HCT116 (cell line): ENCODE measurements around the gene CDK5RAP1. TPM values are rescaled to one million over a fixed set of nuclear protein-coding genes. Genes with fewer than 3 reads are reported as not detected.
"Not testable (repeated sequence)": the region's sequence is repeated elsewhere in the genome, so short reads cannot be mapped to it uniquely, and the experiment has no call there.

Experiments
- ATAC-seq: fragments of 200-7000 bp; cut with Tn5 transposase; 2 replicates; pipeline ENCODE4 v1.9.1; 2020; ENCODE audit warnings: mild to moderate bottlenecking, moderate library complexity
- BruUV-seq: library from RNA; stranded (reverse); fragments of 400-500 nt; replicated peaks from 2 replicates; lab custom pipeline; 2021; lab: Mats Ljungman, UMichigan
- CTCF ChIA-PET: fragments of 300-600 bp; sonication (Branson Sonifier 250); formaldehyde crosslinking; loops from one replicate; lab custom pipeline; 2021; ENCODE audit warnings: antibody characterized with exemption; lab: Charles Lee
- POLR2A ChIA-PET: fragments of 300-600, 350-600 bp; sonication (Branson Sonifier 250); formaldehyde crosslinking; loops from one replicate; lab custom pipeline; 2021; ENCODE audit warnings: antibody characterized with exemption; lab: Charles Lee
- RAD21 ChIA-PET, 2 experiments: fragments of 300-600 bp; sonication (Branson Sonifier 250); formaldehyde crosslinking; loops; one replicate each; lab custom pipeline; 2023; ENCODE audit warnings: low total read pairs in 2 of 2; ENCODE audit not compliant: uncharacterized antibody in 2 of 2, unreplicated experiment in 2 of 2, low non-redundant PET in 1 of 2; lab: Charles Lee
- DNase-seq: peaks from one replicate; pipeline ENCODE4 v3.0.0-alpha.2; 2010; ENCODE audit warnings: low read depth, low spot score
- H2AFZ ChIP-seq: fragments of 200-600 bp; shearing (Covaris generic), sonication (generic); 2 replicates; pipeline ENCODE4 v1.6.1; 2017; ENCODE audit warnings: low read depth, mixed run types, mixed read lengths, antibody characterized with exemption, low read length; ENCODE audit not compliant: poor library complexity, severe bottlenecking
- H3K27ac ChIP-seq: 2 replicates; pipeline ENCODE4 v1.5.1; 2012; ENCODE audit warnings: low read depth, low read length
- H3K27me3 ChIP-seq: fragments of 200-600 bp; sonication (generic); 2 replicates; pipeline ENCODE4 v1.6.1; 2016; ENCODE audit warnings: mixed run types, low read length, mixed read lengths; ENCODE audit not compliant: insufficient read depth
- H3K36me3 ChIP-seq, 2 experiments: fragments of 200-500 bp in 1 of 2; fragments of 200-600 bp in 1 of 2; sonication (Bioruptor generic) in 1 of 2; sonication (generic) in 1 of 2; 2 replicates each; pipeline versions ENCODE4 v1.5.1 to v1.6.1; 2014 to 2016; ENCODE audit warnings: low read length in 2 of 2, inconsistent platforms in 1 of 2, mixed read lengths in 1 of 2, mixed run types in 1 of 2; ENCODE audit not compliant: insufficient read depth in 2 of 2, control insufficient read depth in 1 of 2
- H3K4me1 ChIP-seq, 2 experiments: fragments of 200-600 bp in 1 of 2; sonication (generic) in 1 of 2; 2 replicates each; pipeline versions ENCODE4 v1.5.1 to v1.6.1; 2012 to 2017; ENCODE audit warnings: low read length in 2 of 2, inconsistent platforms in 1 of 2, mild to moderate bottlenecking in 1 of 2, mixed read lengths in 1 of 2, mixed run types in 1 of 2, moderate library complexity in 1 of 2; ENCODE audit not compliant: insufficient read depth in 2 of 2, control insufficient read depth in 1 of 2
- H3K4me2 ChIP-seq: fragments of 200-600 bp; sonication (generic); 2 replicates; pipeline ENCODE4 v1.6.1; 2017; ENCODE audit warnings: mixed run types, low read length, mixed read lengths
- H3K4me3 ChIP-seq, 2 experiments: fragments of 200-600 bp in 1 of 2; sonication (generic) in 1 of 2; replicated peaks in 1 of 2; 2 replicates each; pipeline ENCODE4 v1.5.1; 2011 to 2016; ENCODE audit warnings: low read length in 2 of 2, control low read depth in 1 of 2, low read depth in 1 of 2, mild to moderate bottlenecking in 1 of 2, mixed read lengths in 1 of 2, mixed run types in 1 of 2
- H3K79me2 ChIP-seq: fragments of 200-600 bp; sonication (generic); 2 replicates; pipeline ENCODE4 v1.6.1; 2017; ENCODE audit warnings: mild to moderate bottlenecking, mixed run types, low read length, moderate library complexity, mixed read lengths; ENCODE audit not compliant: insufficient read depth
- H3K9ac ChIP-seq: fragments of 200-600 bp; sonication (generic); 2 replicates; pipeline ENCODE4 v1.6.1; 2016; ENCODE audit warnings: low read length, mixed read lengths
- H3K9me2 ChIP-seq: fragments of 200-600 bp; sonication (generic), shearing (Covaris generic); 2 replicates; pipeline ENCODE4 v1.6.1; 2017; ENCODE audit warnings: mixed run types, mild to moderate bottlenecking, moderate library complexity; ENCODE audit not compliant: insufficient read depth
- H3K9me3 ChIP-seq, 2 experiments: fragments of 200-500 bp in 1 of 2; fragments of 200-600 bp in 1 of 2; sonication (Bioruptor generic) in 1 of 2; sonication (generic) in 1 of 2; 2 replicates each; pipeline ENCODE4 v1.6.1; 2014 to 2017; ENCODE audit warnings: low read length in 2 of 2, mixed read lengths in 2 of 2, inconsistent platforms in 1 of 2, low read depth in 1 of 2, mild to moderate bottlenecking in 1 of 2, mixed run types in 1 of 2, moderate library complexity in 1 of 2; ENCODE audit not compliant: control insufficient read depth in 1 of 2, insufficient read depth in 1 of 2
- H4K20me1 ChIP-seq: fragments of 200-600 bp; sonication (generic), shearing (Covaris generic); 2 replicates; pipeline ENCODE4 v1.6.1; 2017; ENCODE audit warnings: mixed run types, mild to moderate bottlenecking, moderate library complexity; ENCODE audit not compliant: insufficient read depth
- ATF3 ChIP-seq: IDR thresholded peaks from 2 replicates; pipeline ENCODE4 v1.6.1; 2012
- CBX3 ChIP-seq: IDR thresholded peaks from 2 replicates; pipeline ENCODE4 v1.6.1; 2012; ENCODE audit warnings: low read depth
- CEBPB ChIP-seq: IDR thresholded peaks from 2 replicates; pipeline ENCODE4 v1.6.1; 2012; ENCODE audit warnings: low read depth
- EZH2phosphoT487 ChIP-seq: fragments of 200-600 bp; IDR thresholded peaks from 2 replicates; pipeline ENCODE4 v1.6.1; 2018; ENCODE audit warnings: antibody characterized with exemption, borderline replicate concordance
- FOSL1 ChIP-seq: IDR thresholded peaks from 2 replicates; pipeline ENCODE4 v1.6.1; 2012; ENCODE audit warnings: low read depth
- POLR2AphosphoS5 ChIP-seq: IDR thresholded peaks from 2 replicates; pipeline ENCODE4 v1.6.1; 2011; ENCODE audit warnings: mild to moderate bottlenecking, low read depth, low read length, moderate library complexity
- RAD21 ChIP-seq: IDR thresholded peaks from 2 replicates; pipeline ENCODE4 v1.6.1; 2012; ENCODE audit warnings: low read depth, mild to moderate bottlenecking
- REST ChIP-seq: IDR thresholded peaks from 2 replicates; pipeline ENCODE4 v1.6.1; 2012; ENCODE audit warnings: low read depth
- SP1 ChIP-seq: IDR thresholded peaks from 2 replicates; pipeline ENCODE4 v1.6.1; 2012; ENCODE audit warnings: low read depth
- SRF ChIP-seq: IDR thresholded peaks from 2 replicates; pipeline ENCODE4 v1.6.1; 2012; ENCODE audit warnings: low read depth
- TCF7L2 ChIP-seq: IDR thresholded peaks from 2 replicates; pipeline ENCODE4 v1.7.0; 2011; ENCODE audit warnings: borderline replicate concordance, inconsistent platforms; ENCODE audit not compliant: insufficient read depth, insufficient read length; ENCODE audit errors: extremely low read depth
- YY1 ChIP-seq: IDR thresholded peaks from 2 replicates; pipeline ENCODE4 v1.6.1; 2011; ENCODE audit warnings: low read length, low read depth, moderate library complexity, mild to moderate bottlenecking; ENCODE audit not compliant: insufficient replicate concordance; ENCODE audit errors: extremely low read depth
- ZFX ChIP-seq: fragments of 450-650 bp; IDR thresholded peaks from 2 replicates; pipeline ENCODE4 v1.6.1; 2017
- ZNF274 ChIP-seq: fragments of 200-500 bp; sonication (Bioruptor generic); IDR thresholded peaks from 2 replicates; pipeline ENCODE4 v1.6.1; 2014; ENCODE audit warnings: mild to moderate bottlenecking, low read depth, low read length, inconsistent platforms
- intact Hi-C: fragments of 100-400 bp; cut with micrococcal nuclease; formaldehyde crosslinking; loops from 2 replicates; pipeline ENCODE4 v1.10.0; 2022
- total RNA-seq: library from RNA; stranded (reverse); gene quantifications from one replicate; pipeline ENCODE4 v1.2.1, GENCODE V29; 2021; ENCODE audit not compliant: unreplicated experiment
- TF ChIP-seq, protein P1 (sequence below): IDR thresholded peaks from 2 replicates; pipeline ENCODE4 v1.6.1; 2012

The CDK5RAP1 gene
- total RNA-seq, 1 experiment from 2014 or later: 41.4 TPM

DNA sequence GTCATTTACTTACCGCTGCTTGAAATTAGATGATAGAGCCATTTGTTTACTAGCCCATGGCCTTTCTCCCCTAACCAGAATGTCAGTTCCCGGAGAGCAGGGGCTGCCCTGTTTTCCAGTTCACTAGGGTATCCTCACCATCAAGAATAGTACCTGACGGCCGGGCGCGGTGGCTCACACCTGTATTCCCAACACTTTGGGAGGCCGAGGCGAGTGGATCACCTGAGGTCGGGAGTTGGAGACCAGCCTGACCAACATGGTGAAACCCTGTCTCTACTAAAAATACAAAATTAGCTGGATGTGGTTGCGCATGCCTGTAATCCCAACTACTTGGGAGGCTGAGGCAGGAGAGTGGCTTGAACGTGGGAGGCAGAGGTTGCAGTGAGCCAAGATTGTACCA is 22.6 kb upstream of the CDK5RAP1 start:
- H3K27me3 ChIP-seq, POLR2A ChIA-PET, RAD21 ChIA-PET, intact Hi-C loops, H3K4me3 ChIP-seq, H2AFZ ChIP-seq, H3K9me3 ChIP-seq, H3K27ac ChIP-seq, H4K20me1 ChIP-seq, H3K36me3 ChIP-seq, H3K79me2 ChIP-seq, H3K9me2 ChIP-seq, ATAC-seq, BruUV-seq, DNase-seq: not testable (repeated sequence)
- peaks cover 11 to 20% of the 10 kb centered on the region in 2 experiments for H3K4me1 ChIP-seq
- H3K9ac ChIP-seq: peak overlapping the region; percentile 51
- CTCF ChIA-PET: interaction anchor here (1.2 kb wide), 1 partner anchor 66 kb away, joined by 3 read pairs; the partner anchor contains the start of gene CBFA2T2
- H3K4me2 ChIP-seq: peak overlapping the region; percentile 72

- CTCF ChIA-PET: interaction anchor here (1.2 kb wide), 1 partner anchor 66 kb away, joined by 3 read pairs; the partner anchor contains the start of gene CBFA2T2
- H3K4me1 ChIP-seq: peaks cover 12 to 21% of the 10 kb centered on the region in 2 experiments
- H3K27ac ChIP-seq: peak overlapping the region; percentile 15
- ATAC-seq (peak; percentile 89), DNase-seq (no peak)
- H3K9me3 ChIP-seq: no peaks in the 10 kb centered on the region
- RAD21 ChIA-PET: no interaction called here
- no peak overlapping the region for H2AFZ ChIP-seq
- H3K79me2 ChIP-seq: no peaks in the 10 kb centered on the region
- peak overlapping the region in 1 of 2 experiments; percentile 17; a peak in 1 of 4 replicates for H3K4me3 ChIP-seq
- H3K4me2 ChIP-seq: peak overlapping the region; percentile 72
- H3K9me2 ChIP-seq: no peaks in the 10 kb centered on the region
- H3K27me3 ChIP-seq: no peaks in the 10 kb centered on the region
- intact Hi-C loops: no loop called here
- BruUV-seq: no TSS peak
- no peaks in the 10 kb centered on the region for H3K36me3 ChIP-seq
- POLR2A ChIA-PET: no interaction called here
- peak overlapping the region; percentile 51 for H3K9ac ChIP-seq
- no peaks in the 10 kb centered on the region for H4K20me1 ChIP-seq
- TF ChIP-seq TCF7L2: no peak
- no peak for TF ChIP-seq REST
- no peak for TF ChIP-seq FOSL1
- no peak for TF ChIP-seq YY1
- TF ChIP-seq ZFX: no peak
- no peak for TF ChIP-seq SP1
- TF ChIP-seq SRF: no peak
- no peak for TF ChIP-seq CEBPB
- TF ChIP-seq RAD21: no peak
- TF ChIP-seq, protein P1, sequence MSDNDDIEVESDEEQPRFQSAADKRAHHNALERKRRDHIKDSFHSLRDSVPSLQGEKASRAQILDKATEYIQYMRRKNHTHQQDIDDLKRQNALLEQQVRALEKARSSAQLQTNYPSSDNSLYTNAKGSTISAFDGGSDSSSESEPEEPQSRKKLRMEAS: no peak
- TF ChIP-seq ATF3: no peak
- TF ChIP-seq CBX3: no peak
- no peak for TF ChIP-seq POLR2AphosphoS5
- no peak for TF ChIP-seq ZNF274
- TF ChIP-seq EZH2phosphoT487: no peak
Measured at GRCh38 chr20:33423141-33423834, 22.0 kb upstream of the CDK5RAP1 start.
